H9 (cell line): Measurements from ENCODE around the gene NPAS2. TPM values are rescaled to one million over a fixed set of nuclear protein-coding genes. Genes with fewer than 3 reads are reported as not detected.

Experiments
- DNase-seq: peaks from one replicate; pipeline ENCODE4 v3.0.0-alpha.2; 2017
- H2AFZ ChIP-seq: one replicate; pipeline ENCODE4 v1.6.1; 2013; ENCODE audit warnings: mild to moderate bottlenecking, low read length, control low read depth, moderate library complexity
- H2AK5ac ChIP-seq: 2 replicates; pipeline ENCODE4 v1.6.1; 2013; ENCODE audit warnings: low read length, control low read depth, mixed read lengths; ENCODE audit not compliant: insufficient read length
- H2BK120ac ChIP-seq: one replicate; pipeline ENCODE4 v1.6.1; 2013; ENCODE audit warnings: low read depth, mild to moderate bottlenecking, low read length, control low read depth, inconsistent platforms; ENCODE audit not compliant: poor library complexity, severe bottlenecking
- H2BK12ac ChIP-seq: 2 replicates; pipeline ENCODE4 v1.6.1; 2013; ENCODE audit warnings: low read length, control low read depth, mixed read lengths, low read depth; ENCODE audit not compliant: insufficient read length
- H2BK15ac ChIP-seq: 2 replicates; pipeline ENCODE4 v1.6.1; 2013; ENCODE audit warnings: low read depth, low read length, control low read depth
- H2BK20ac ChIP-seq: one replicate; pipeline ENCODE4 v1.6.1; 2013; ENCODE audit warnings: low read depth, mild to moderate bottlenecking, low read length, control low read depth, inconsistent platforms; ENCODE audit not compliant: poor library complexity, severe bottlenecking
- H2BK5ac ChIP-seq: 2 replicates; pipeline ENCODE4 v1.6.1; 2013; ENCODE audit warnings: low read length, control low read depth, mixed read lengths; ENCODE audit not compliant: insufficient read length
- H3K14ac ChIP-seq: 2 replicates; pipeline ENCODE4 v1.6.1; 2013; ENCODE audit warnings: low read length, control low read depth; ENCODE audit not compliant: insufficient read depth
- H3K18ac ChIP-seq: 2 replicates; pipeline ENCODE4 v1.6.1; 2013; ENCODE audit warnings: low read depth, mild to moderate bottlenecking, mixed read lengths, low read length, control low read depth; ENCODE audit not compliant: insufficient read length
- H3K23ac ChIP-seq: 2 replicates; pipeline ENCODE4 v1.6.1; 2013; ENCODE audit warnings: low read length, control low read depth, mixed read lengths, low read depth; ENCODE audit not compliant: insufficient read length
- H3K23me2 ChIP-seq: 2 replicates; pipeline ENCODE4 v1.6.1; 2013; ENCODE audit warnings: low read depth, mild to moderate bottlenecking, mixed read lengths, low read length, control low read depth; ENCODE audit not compliant: insufficient read length, poor library complexity, severe bottlenecking
- H3K27ac ChIP-seq: 2 replicates; pipeline ENCODE4 v1.5.1; 2013; ENCODE audit warnings: low read length, control low read depth, mixed read lengths, low read depth; ENCODE audit not compliant: insufficient read length
- H3K27me3 ChIP-seq: 2 replicates; pipeline ENCODE4 v1.6.1; 2013; ENCODE audit warnings: low read length, control low read depth, inconsistent platforms; ENCODE audit not compliant: insufficient read depth
- H3K4ac ChIP-seq: 2 replicates; pipeline ENCODE4 v1.6.1; 2013; ENCODE audit warnings: low read depth, mild to moderate bottlenecking, control low read depth, inconsistent platforms, low read length, moderate library complexity
- H3K4me1 ChIP-seq: 2 replicates; pipeline ENCODE4 v1.6.1; 2013; ENCODE audit warnings: low read length, control low read depth, inconsistent platforms; ENCODE audit not compliant: insufficient read depth
- H3K4me2 ChIP-seq: 2 replicates; pipeline ENCODE4 v1.6.1; 2013; ENCODE audit warnings: low read length, control low read depth, mixed read lengths; ENCODE audit not compliant: insufficient read length, insufficient read depth
- H3K56ac ChIP-seq: 2 replicates; pipeline ENCODE4 v1.6.1; 2013; ENCODE audit warnings: low read depth, mild to moderate bottlenecking, mixed read lengths, low read length, control low read depth; ENCODE audit not compliant: insufficient read length
- H3K79me1 ChIP-seq: 2 replicates; pipeline ENCODE4 v1.6.1; 2013; ENCODE audit warnings: low read depth, mild to moderate bottlenecking, moderate library complexity, low read length, control low read depth, inconsistent platforms; ENCODE audit not compliant: insufficient read depth, poor library complexity, severe bottlenecking
- H3K79me2 ChIP-seq: 2 replicates; pipeline ENCODE4 v1.6.1; 2013; ENCODE audit warnings: low read length, control low read depth, inconsistent platforms; ENCODE audit not compliant: insufficient read depth
- H3K9ac ChIP-seq: 2 replicates; pipeline ENCODE4 v1.6.1; 2013; ENCODE audit warnings: low read length, control low read depth, mixed read lengths; ENCODE audit not compliant: insufficient read length; ENCODE audit errors: extremely low read depth
- H3K9me3 ChIP-seq: one replicate; pipeline ENCODE4 v1.6.1; 2013; ENCODE audit warnings: low read depth, low read length, inconsistent platforms; ENCODE audit not compliant: control insufficient read depth
- H3T11ph ChIP-seq: one replicate; pipeline ENCODE4 v1.6.1; 2013; ENCODE audit warnings: mild to moderate bottlenecking, low read length, control low read depth, inconsistent platforms
- H4K20me1 ChIP-seq: one replicate; pipeline ENCODE4 v1.6.1; 2013; ENCODE audit not compliant: control insufficient read depth, insufficient read length, insufficient read depth
- H4K5ac ChIP-seq: 2 replicates; pipeline ENCODE4 v1.6.1; 2013; ENCODE audit warnings: low read depth, mild to moderate bottlenecking, mixed read lengths, low read length, control low read depth; ENCODE audit not compliant: insufficient read length
- H4K8ac ChIP-seq: replicated peaks from 2 replicates; pipeline ENCODE4 v1.6.1; 2013; ENCODE audit warnings: low read length, control low read depth, mixed read lengths, low read depth; ENCODE audit not compliant: insufficient read length
- H4K91ac ChIP-seq: 2 replicates; pipeline ENCODE4 v1.6.1; 2013; ENCODE audit warnings: low read depth, mild to moderate bottlenecking, moderate library complexity, mixed read lengths, low read length, control low read depth; ENCODE audit not compliant: insufficient read length
- H3K27ac Mint-ChIP-seq, 3 experiments: 2 replicates in 2 of 3; 3 replicates in 1 of 3; pipeline ENCODE4 v1.8.0; 2020 to 2021; ENCODE audit warnings: mixed read lengths in 3 of 3, mild to moderate bottlenecking in 1 of 3, moderate library complexity in 1 of 3
- H3K27me3 Mint-ChIP-seq: 2 replicates; pipeline ENCODE4 v1.8.0; 2021; ENCODE audit warnings: low read depth, mild to moderate bottlenecking, moderate library complexity, mixed read lengths
- H3K36me3 Mint-ChIP-seq, 3 experiments: 2 replicates in 2 of 3; 3 replicates in 1 of 3; pipeline ENCODE4 v1.8.0; 2020 to 2021; ENCODE audit warnings: low read depth in 3 of 3, mixed read lengths in 3 of 3; ENCODE audit not compliant: insufficient read depth in 1 of 3
- H3K4me1 Mint-ChIP-seq, 2 experiments: 2 replicates each; pipeline ENCODE4 v1.8.0; 2020; ENCODE audit warnings: mixed read lengths in 2 of 2
- H3K4me3 Mint-ChIP-seq, 2 experiments: 2 replicates in 1 of 2; 3 replicates in 1 of 2; pipeline ENCODE4 v1.8.0; 2020 to 2021; ENCODE audit warnings: mild to moderate bottlenecking in 2 of 2, mixed read lengths in 2 of 2, moderate library complexity in 1 of 2
- H3K9me3 Mint-ChIP-seq, 2 experiments: 2 replicates in 1 of 2; 3 replicates in 1 of 2; pipeline ENCODE4 v1.8.0; 2020; ENCODE audit warnings: mild to moderate bottlenecking in 2 of 2, mixed read lengths in 2 of 2, moderate library complexity in 1 of 2
- WGBS: extraction: QIAGEN DNeasy Blood & Tissue Kit; methylation state at CpG from one replicate; pipeline ENCODE4 v1.1.7; 2013; ENCODE audit warnings: missing lambda C conversion rate, low lambda C conversion rate, mixed read lengths; ENCODE audit not compliant: insufficient read length; ENCODE audit errors: extremely low coverage; 5-methylcytosine and 5-hydroxymethylcytosine counted together
- total RNA-seq: library from RNA; stranded (reverse); gene quantifications from 2 replicates; pipeline ENCODE4 v1.2.1, GENCODE V29; 2021
- TF ChIP-seq, protein P1 (sequence below): fragments of 200-600 bp; sonication (generic); conservative IDR thresholded peaks from 3 replicates; pipeline ENCODE4 v1.8.0; 2021; ENCODE audit warnings: antibody characterized with exemption, mild to moderate bottlenecking

Gene NPAS2
- total RNA-seq, 1 experiment from 2014 or later = 1.3 TPM

DNA sequence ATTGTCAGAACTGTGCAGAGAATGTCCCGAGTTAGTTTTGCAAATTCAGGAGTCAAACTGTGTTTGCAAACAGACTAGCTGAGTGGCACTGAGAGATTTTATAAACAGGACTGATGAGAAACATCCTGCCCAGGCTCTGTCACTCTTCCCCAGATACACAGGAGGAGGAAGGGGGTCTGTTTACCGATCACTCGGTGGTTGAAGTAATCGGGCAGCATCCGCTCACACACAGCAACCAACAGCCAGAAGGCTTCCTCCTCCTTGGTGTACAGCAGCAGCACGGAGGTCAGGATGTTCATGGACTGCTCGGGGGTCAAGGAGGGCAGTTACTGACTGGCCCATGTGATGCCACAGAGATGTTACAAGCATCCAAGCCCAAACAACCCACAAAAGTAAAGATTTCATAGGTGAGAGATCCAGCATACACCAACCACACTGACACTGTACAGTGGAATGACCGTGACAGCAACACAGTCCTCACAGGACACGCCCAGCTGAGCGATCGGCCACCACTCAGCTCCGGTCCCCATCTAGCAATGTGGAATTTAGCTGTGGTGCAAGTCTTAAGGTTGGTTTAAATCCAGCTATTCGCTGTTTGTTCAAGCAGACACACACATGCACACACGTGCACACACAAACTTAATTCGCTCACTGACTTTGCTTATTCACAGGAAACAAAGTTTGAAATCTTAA lies 212.3 kb downstream of the NPAS2 start:
- Histone ChIP-seq H4K8ac (no peak overlapping the region), H4K5ac (no peak overlapping the region), H3K27ac (no peak overlapping the region), H3K23ac (no peak overlapping the region), H2BK15ac (no peak overlapping the region), H3K9me3 (no peaks in the 10 kb centered on the region), H2BK12ac (no peak overlapping the region), H2BK120ac (no peak overlapping the region), H3K56ac (no peak overlapping the region), H4K91ac (no peak overlapping the region), H3K4ac (no peak overlapping the region), H3K4me1 (no peaks in the 10 kb centered on the region), H3K4me2 (no peak overlapping the region), H2AFZ (no peak overlapping the region), H3K79me1 (no peaks in the 10 kb centered on the region), H3K79me2 (no peaks in the 10 kb centered on the region), H3K14ac (no peak overlapping the region), H2BK5ac (no peak overlapping the region), H3K18ac (no peak overlapping the region), H3K23me2 (no peaks in the 10 kb centered on the region), H3K9ac (no peak overlapping the region), H2AK5ac (no peak overlapping the region), H4K20me1 (no peaks in the 10 kb centered on the region), H2BK20ac (no peak overlapping the region), H3K27me3 (no peaks in the 10 kb centered on the region), H3T11ph (no peak overlapping the region)
- Mint-ChIP-seq H3K36me3 (peaks cover 15 to 47% (median 43%) of the 10 kb centered on the region in 3 experiments), H3K27me3 (no peaks in the 10 kb centered on the region), H3K27ac (peak overlapping the region in 2 of 3 experiments; percentile 13 to 53; a peak in 2 of 7 replicates), H3K4me3 (no peak overlapping the region), H3K4me1 (no peaks in the 10 kb centered on the region), H3K9me3 (peaks cover 0 to 6% of the 10 kb centered on the region in 2 experiments; a peak in 1 of 5 replicates)
- TF ChIP-seq, protein P1, sequence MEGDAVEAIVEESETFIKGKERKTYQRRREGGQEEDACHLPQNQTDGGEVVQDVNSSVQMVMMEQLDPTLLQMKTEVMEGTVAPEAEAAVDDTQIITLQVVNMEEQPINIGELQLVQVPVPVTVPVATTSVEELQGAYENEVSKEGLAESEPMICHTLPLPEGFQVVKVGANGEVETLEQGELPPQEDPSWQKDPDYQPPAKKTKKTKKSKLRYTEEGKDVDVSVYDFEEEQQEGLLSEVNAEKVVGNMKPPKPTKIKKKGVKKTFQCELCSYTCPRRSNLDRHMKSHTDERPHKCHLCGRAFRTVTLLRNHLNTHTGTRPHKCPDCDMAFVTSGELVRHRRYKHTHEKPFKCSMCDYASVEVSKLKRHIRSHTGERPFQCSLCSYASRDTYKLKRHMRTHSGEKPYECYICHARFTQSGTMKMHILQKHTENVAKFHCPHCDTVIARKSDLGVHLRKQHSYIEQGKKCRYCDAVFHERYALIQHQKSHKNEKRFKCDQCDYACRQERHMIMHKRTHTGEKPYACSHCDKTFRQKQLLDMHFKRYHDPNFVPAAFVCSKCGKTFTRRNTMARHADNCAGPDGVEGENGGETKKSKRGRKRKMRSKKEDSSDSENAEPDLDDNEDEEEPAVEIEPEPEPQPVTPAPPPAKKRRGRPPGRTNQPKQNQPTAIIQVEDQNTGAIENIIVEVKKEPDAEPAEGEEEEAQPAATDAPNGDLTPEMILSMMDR = no peak
- no peak for DNase-seq
- WGBS = no CpG with 5 or more reads among the region's 15 CpGs
